Measurements from ENCODE around the gene DLGAP5. TPM values are rescaled to one million over a fixed set of nuclear protein-coding genes. Genes with fewer than 3 reads are reported as not detected.

DLGAP5 gene
- total RNA-seq, result 100 to 1,000 TPM in 1 of 2 experiments, 10 to 100 TPM in 1; 97.4 to 100 TPM

DNA sequence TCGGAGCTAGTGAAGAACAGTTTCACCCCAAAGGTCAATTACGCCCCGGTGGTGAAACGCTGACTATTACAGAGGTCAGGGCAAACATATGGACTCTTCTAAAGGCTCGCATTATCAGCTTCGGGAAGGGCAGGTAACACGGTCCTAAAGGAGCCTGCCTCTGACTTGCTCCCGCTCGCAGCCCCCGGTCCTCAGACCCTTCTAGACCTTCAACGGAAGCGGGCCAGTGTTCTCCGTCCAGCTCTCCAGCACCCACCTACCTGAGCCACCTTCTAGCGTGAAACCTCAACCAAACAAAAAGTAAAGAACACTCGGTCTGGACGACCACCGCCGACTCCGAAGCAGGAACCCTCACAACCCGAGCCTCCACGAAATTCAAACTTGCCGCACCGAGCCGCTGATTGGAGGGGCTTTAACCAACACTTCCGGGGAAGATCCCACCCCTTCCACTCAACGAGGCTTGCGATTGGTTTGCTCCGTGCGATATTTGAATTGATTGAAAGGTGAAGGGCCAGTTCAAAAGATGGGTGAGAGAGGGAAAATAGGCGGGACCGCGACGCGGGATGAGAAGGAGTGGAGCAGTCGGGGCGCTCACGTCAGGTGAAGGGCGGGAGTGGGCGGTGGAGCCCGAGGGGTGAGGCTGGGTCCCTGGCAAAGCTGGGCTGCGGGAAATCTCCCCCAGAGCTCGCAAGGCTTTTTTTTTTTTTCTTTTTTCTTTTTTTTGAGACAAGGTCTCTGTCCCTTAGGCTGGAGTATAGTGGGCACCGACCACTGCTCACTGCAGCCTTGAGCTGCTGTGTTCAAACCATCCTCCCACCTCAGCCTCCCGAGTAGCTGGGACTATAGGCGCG is at the start of gene DLGAP5:
DLGAP5 (minus strand) TSS at position 383 of the 851 bp plus-strand sequence. CDS start 2,406 bp downstream, outside the sequence.
- POLR2A ChIA-PET, result interaction anchor here (0.6 to 0.7 kb wide), 3 partner anchors 52 to 140 kb away, joined by 3 to 4 read pairs (median 4); partner anchors contain the start of gene MAPK1IP1L

GRCh38 chr14:55240526-55241178 is 49.3 kb upstream of the DLGAP5 start:
- CTCF ChIA-PET, result interaction anchor here (1.2 kb wide), 1 partner anchor 277 kb away, joined by 3 read pairs; no protein-coding TSS in a partner anchor
- Mint-ChIP-seq H3K27me3 (peaks cover 9% of the 10 kb centered on the region), H3K27ac (no peak overlapping the region), H3K36me3 (ENCODE audit: low read depth) (no peaks in the 10 kb centered on the region), H3K9me3 (ENCODE audit: low read depth) (no peaks in the 10 kb centered on the region), H3K4me3 (no peak overlapping the region), H3K4me1 (no peaks in the 10 kb centered on the region)
- DNase-seq, result no peak
- intact Hi-C loops (cut with DNase I, micrococcal nuclease), result no loop called here
- POLR2A ChIA-PET, result no interaction called here
- ATAC-seq, result no peak

More for the DNA sequence above, at the start of gene DLGAP5:
- CTCF ChIA-PET, result interaction anchor here (0.6 to 1.9 kb wide), 7 partner anchors 9 to 614 kb away, joined by 3 to 5 read pairs (median 3); no protein-coding TSS in a partner anchor
- Mint-ChIP-seq H3K27ac (peak within 1 kb of the TSS; percentile 84), H3K4me3 (peak within 1 kb of the TSS; percentile 91), H3K4me1 (peaks cover 29% of the 10 kb centered on the region), H3K9me3 (ENCODE audit: low read depth) (no peaks in the 10 kb centered on the region), H3K36me3 (ENCODE audit: low read depth) (peaks cover 5% of the 10 kb centered on the region), H3K27me3 (no peaks in the 10 kb centered on the region)
- ATAC-seq (peak; percentile 99), DNase-seq (peak; percentile 95)
- intact Hi-C loops (cut with DNase I, micrococcal nuclease), result loop anchor here in 1 of 2 experiments (1.0 to 5.0 kb wide), 7 partner anchors 80 to 1391 kb away; partner anchors contain the start of genes ATG14, FBXO34, KTN1 and MAPK1IP1L

DNA sequence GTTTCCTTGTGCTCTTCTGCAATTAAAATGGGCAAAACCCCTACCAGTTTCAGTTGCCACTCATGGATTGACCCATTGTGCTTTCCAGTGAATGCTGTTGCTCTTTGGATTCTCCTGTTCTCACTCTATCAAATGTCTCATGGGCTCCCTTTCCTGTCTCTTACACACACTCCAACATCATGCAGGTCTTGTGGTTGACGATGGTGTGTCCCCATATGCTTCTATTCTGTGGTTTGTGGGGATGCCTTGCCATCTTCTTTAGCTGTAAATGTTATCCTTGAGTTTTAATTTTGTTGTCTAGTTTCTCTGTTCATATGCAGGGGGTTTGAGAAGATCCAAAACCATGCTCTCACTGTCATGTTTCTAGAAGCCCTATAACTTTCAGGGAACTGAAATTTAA is 47.9 kb upstream of the DLGAP5 start:
- Mint-ChIP-seq H3K27ac (no peak overlapping the region), H3K4me1 (no peaks in the 10 kb centered on the region), H3K36me3 (ENCODE audit: low read depth) (no peaks in the 10 kb centered on the region), H3K27me3 (peaks cover 13% of the 10 kb centered on the region), H3K9me3 (ENCODE audit: low read depth) (no peaks in the 10 kb centered on the region), H3K4me3 (no peak overlapping the region)
- POLR2A ChIA-PET, result no interaction called here
- no peak for DNase-seq
- intact Hi-C loops (cut with DNase I, micrococcal nuclease), result no loop called here
- no peak for ATAC-seq
- CTCF ChIA-PET, result no interaction called here

DNA sequence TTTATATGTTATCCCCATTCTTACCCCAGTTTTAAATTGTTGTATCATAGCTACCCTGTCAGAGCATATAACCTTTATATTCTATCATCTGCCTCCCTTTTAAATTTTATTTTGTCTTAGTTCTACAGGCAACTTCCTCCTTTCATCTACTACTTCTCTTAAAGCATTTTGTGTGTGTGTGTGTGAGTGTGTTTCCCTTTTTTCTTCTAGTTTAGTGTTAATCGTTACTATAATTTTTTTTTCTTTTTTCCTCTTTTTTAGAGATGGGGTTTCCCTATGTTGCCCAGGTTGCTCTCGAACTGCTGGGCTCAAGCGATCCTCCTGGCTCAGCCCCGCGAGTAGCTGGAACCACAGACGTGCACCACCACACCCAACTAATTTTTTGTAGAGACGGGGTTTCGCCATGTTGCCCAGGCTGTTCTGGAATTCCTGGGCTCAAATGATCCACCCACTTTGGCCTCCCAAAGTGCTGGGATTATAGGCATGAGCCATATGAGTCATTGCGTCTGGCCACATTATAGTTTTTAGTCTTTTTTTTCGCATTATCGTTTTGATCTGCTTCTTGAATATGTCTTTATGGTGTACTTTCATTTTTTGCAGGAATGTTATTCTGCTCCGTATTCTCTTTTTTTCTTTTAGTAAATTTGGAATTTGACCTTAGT is 46.8 kb upstream of the DLGAP5 start:
- ChIA-PET CTCF (no interaction called here), POLR2A (no interaction called here)
- Mint-ChIP-seq H3K4me3 (no peak overlapping the region), H3K36me3 (ENCODE audit: low read depth) (no peaks in the 10 kb centered on the region), H3K27me3 (peaks cover 16% of the 10 kb centered on the region), H3K9me3 (ENCODE audit: low read depth) (no peaks in the 10 kb centered on the region), H3K4me1 (no peaks in the 10 kb centered on the region), H3K27ac (no peak overlapping the region)
- DNase-seq (no peak), ATAC-seq (no peak)
- intact Hi-C loops (cut with DNase I, micrococcal nuclease), result no loop called here

GRCh38 chr14:55233591-55233990 is 42.2 kb upstream of the DLGAP5 start:
- ChIA-PET POLR2A (no interaction called here), CTCF (interaction anchor here (1.2 kb wide), 1 partner anchor 121 kb away, joined by 3 read pairs; no protein-coding TSS in a partner anchor)
- no peak overlapping the region for H3K4me3 Mint-ChIP-seq
- no peaks in the 10 kb centered on the region for H3K36me3 Mint-ChIP-seq (ENCODE audit: low read depth)
- peaks cover 15% of the 10 kb centered on the region for H3K27me3 Mint-ChIP-seq
- H3K4me1 Mint-ChIP-seq, result no peaks in the 10 kb centered on the region
- no peak for ATAC-seq
- H3K9me3 Mint-ChIP-seq (ENCODE audit: low read depth), result no peaks in the 10 kb centered on the region
- intact Hi-C loops (cut with DNase I, micrococcal nuclease), result no loop called here
- no peak for DNase-seq
- no peak overlapping the region for H3K27ac Mint-ChIP-seq

DNA sequence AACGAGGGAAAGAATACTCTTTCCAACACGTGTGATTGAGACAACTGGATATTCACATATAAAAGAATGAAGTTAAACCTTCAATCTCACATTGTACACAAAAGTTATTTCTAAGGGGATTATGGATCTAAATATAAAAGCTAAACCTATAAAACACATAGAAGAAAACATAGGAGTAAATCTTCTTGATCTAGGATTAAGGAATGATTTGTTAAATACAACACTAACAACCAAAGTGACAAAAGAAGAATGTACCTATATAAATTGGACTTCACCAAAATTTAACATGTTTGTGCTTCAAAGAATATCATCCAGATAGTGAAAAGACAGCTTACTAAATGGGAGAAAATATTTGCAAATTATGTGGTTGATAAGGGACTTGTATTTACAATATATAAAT is 36.9 kb upstream of the DLGAP5 start:
- no peaks in the 10 kb centered on the region for H3K4me1 Mint-ChIP-seq
- ChIA-PET POLR2A (no interaction called here), CTCF (interaction anchor here (1.2 to 1.3 kb wide), 2 partner anchors 9 to 17 kb away, joined by 3 to 4 read pairs; no protein-coding TSS in a partner anchor)
- intact Hi-C loops (cut with DNase I, micrococcal nuclease), result no loop called here
- no peak overlapping the region for H3K27ac Mint-ChIP-seq
- peaks cover 6% of the 10 kb centered on the region for H3K27me3 Mint-ChIP-seq
- no peaks in the 10 kb centered on the region for H3K36me3 Mint-ChIP-seq (ENCODE audit: low read depth)
- ATAC-seq (no peak), DNase-seq (no peak)
- H3K4me3 Mint-ChIP-seq, result no peak overlapping the region
- H3K9me3 Mint-ChIP-seq (ENCODE audit: low read depth), result peaks cover 5% of the 10 kb centered on the region

DNA sequence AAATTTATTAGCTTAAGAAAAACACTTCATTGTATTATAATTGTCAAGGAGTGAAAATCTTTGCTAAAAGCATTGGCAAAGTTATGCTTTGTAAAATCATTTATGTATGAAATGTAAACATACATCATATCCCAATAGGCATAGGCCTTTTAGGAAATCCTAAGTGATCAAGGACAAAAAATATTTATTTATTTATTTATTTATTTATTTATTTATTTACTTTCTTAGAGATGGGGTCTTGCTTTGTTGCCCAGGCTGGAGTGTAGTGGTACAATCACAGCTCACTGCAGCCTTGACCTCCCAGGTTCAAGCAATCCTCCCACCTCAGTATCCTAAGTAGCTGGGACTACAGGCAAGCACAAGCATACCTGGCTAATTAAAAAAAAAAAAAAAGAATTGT is 32.0 kb upstream of the DLGAP5 start:
- Mint-ChIP-seq H3K9me3 (ENCODE audit: low read depth) (peaks cover 5% of the 10 kb centered on the region), H3K36me3 (ENCODE audit: low read depth) (no peaks in the 10 kb centered on the region), H3K4me3 (no peak overlapping the region), H3K27me3 (peaks cover 2% of the 10 kb centered on the region), H3K4me1 (peaks cover 3% of the 10 kb centered on the region), H3K27ac (no peak overlapping the region)
- ChIA-PET CTCF (interaction anchor here (0.6 to 1.9 kb wide), 6 partner anchors 10 to 375 kb away, joined by 3 to 7 read pairs (median 4); no protein-coding TSS in a partner anchor), POLR2A (no interaction called here)
- intact Hi-C loops (cut with DNase I, micrococcal nuclease), result no loop called here
- ATAC-seq (no peak), DNase-seq (no peak)

DNA sequence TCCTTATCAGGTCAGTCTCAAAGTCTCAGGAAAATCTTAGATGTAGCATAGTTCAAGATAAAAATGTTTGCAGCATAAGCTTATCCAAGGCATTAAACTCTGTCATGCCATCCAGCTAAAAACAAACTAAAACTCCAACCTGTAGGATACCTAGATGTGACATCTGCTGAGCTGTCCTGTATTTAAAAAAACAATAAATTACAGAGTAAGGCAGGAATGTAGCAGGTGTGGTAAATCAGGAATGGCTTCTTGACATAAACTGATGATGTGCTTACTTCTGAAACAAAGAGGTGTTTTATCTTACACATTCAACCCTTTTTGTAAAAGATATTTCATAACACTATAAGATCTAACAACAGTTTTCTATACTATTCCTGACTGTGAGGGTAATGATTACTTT is 30.6 kb upstream of the DLGAP5 start:
- peaks cover 3% of the 10 kb centered on the region for H3K4me1 Mint-ChIP-seq
- ATAC-seq (no peak), DNase-seq (no peak)
- no peaks in the 10 kb centered on the region for H3K27me3 Mint-ChIP-seq
- H3K36me3 Mint-ChIP-seq (ENCODE audit: low read depth), result no peaks in the 10 kb centered on the region
- no peak overlapping the region for H3K27ac Mint-ChIP-seq
- ChIA-PET CTCF (interaction anchor here (1.5 kb wide), 1 partner anchor 12 kb away, joined by 4 read pairs; no protein-coding TSS in a partner anchor), POLR2A (no interaction called here)
- no peak overlapping the region for H3K4me3 Mint-ChIP-seq
- intact Hi-C loops (cut with DNase I, micrococcal nuclease), result no loop called here
- peaks cover 3% of the 10 kb centered on the region for H3K9me3 Mint-ChIP-seq (ENCODE audit: low read depth)

- Mint-ChIP-seq H3K4me3 (no peak overlapping the region), H3K9me3 (ENCODE audit: low read depth) (peaks cover 3% of the 10 kb centered on the region), H3K27me3 (no peaks in the 10 kb centered on the region), H3K4me1 (peaks cover 3% of the 10 kb centered on the region), H3K27ac (no peak overlapping the region), H3K36me3 (ENCODE audit: low read depth) (no peaks in the 10 kb centered on the region)
- intact Hi-C loops (cut with DNase I, micrococcal nuclease), result no loop called here
- DNase-seq, result no peak
- POLR2A ChIA-PET, result no interaction called here
- ATAC-seq, result peak; percentile 77
- CTCF ChIA-PET, result interaction anchor here (0.6 to 1.5 kb wide), 2 partner anchors 11 to 53 kb away, joined by 3 to 4 read pairs; no protein-coding TSS in a partner anchor
Observed at GRCh38 chr14:55221186-55221585, 29.8 kb upstream of the DLGAP5 start.

- intact Hi-C loops (cut with DNase I, micrococcal nuclease), result no loop called here
- Mint-ChIP-seq H3K4me1 (peaks cover 3% of the 10 kb centered on the region), H3K9me3 (ENCODE audit: low read depth) (no peaks in the 10 kb centered on the region), H3K4me3 (no peak overlapping the region), H3K36me3 (ENCODE audit: low read depth) (no peaks in the 10 kb centered on the region), H3K27me3 (no peaks in the 10 kb centered on the region), H3K27ac (no peak overlapping the region)
- DNase-seq, result peak; percentile 12
- ChIA-PET CTCF (interaction anchor here (0.6 kb wide), 1 partner anchor 9 kb away, joined by 3 read pairs; no protein-coding TSS in a partner anchor), POLR2A (no interaction called here)
- no peak for ATAC-seq
Observed at GRCh38 chr14:55220230-55220629, 28.8 kb upstream of the DLGAP5 start.

DNA sequence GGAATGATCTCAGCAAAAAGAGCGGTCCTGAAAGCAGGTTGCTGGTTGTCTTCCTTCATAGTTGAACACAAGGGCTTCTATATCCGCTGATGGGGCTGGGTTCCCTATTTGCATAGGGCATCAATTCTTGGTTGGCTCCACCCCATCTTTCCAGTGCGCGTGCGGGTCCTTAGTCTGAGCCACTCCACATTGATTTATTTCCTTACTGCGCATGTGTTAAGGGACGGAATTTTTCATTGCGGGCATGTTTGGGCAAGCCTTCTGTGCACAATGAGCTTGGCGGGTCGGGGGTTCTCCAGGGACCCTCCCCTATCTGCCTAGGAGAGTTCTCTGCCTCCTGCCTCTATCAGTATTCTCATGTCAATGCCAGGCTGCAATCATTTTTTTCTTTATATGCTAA is 21.2 kb upstream of the DLGAP5 start:
- ChIA-PET POLR2A (no interaction called here), CTCF (interaction anchor here (0.5 to 2.2 kb wide), 16 partner anchors 9 to 1262 kb away, joined by 3 to 12 read pairs (median 4); partner anchors contain the start of genes CGRRF1 and FBXO34)
- ATAC-seq (no peak), DNase-seq (no peak)
- no peak overlapping the region for H3K27ac Mint-ChIP-seq
- intact Hi-C loops (cut with DNase I, micrococcal nuclease), result loop anchor here (1.0 to 10.0 kb wide), 5 partner anchors 58 to 1262 kb away; partner anchors contain the start of genes ATG14 (in 1 of the 2) and FBXO34 (in 1 of the 2)
- no peaks in the 10 kb centered on the region for H3K9me3 Mint-ChIP-seq (ENCODE audit: low read depth)
- no peaks in the 10 kb centered on the region for H3K36me3 Mint-ChIP-seq (ENCODE audit: low read depth)
- peaks cover 4% of the 10 kb centered on the region for H3K4me1 Mint-ChIP-seq
- no peaks in the 10 kb centered on the region for H3K27me3 Mint-ChIP-seq
- no peak overlapping the region for H3K4me3 Mint-ChIP-seq
